Erythroblast (primary cell): ENCODE measurements around the gene SLC46A1.

ENCODE experiments used
- GATA1 ChIP-seq: IDR thresholded peaks from 2 replicates; pipeline ENCODE4 v1.6.1; 2011; ENCODE audit warnings: low read depth, mild to moderate bottlenecking, control low read depth, low read length, moderate library complexity
- POLR2A ChIP-seq: IDR thresholded peaks from 2 replicates; pipeline ENCODE4 v1.6.1; 2011; ENCODE audit warnings: mild to moderate bottlenecking, low read length

DNA sequence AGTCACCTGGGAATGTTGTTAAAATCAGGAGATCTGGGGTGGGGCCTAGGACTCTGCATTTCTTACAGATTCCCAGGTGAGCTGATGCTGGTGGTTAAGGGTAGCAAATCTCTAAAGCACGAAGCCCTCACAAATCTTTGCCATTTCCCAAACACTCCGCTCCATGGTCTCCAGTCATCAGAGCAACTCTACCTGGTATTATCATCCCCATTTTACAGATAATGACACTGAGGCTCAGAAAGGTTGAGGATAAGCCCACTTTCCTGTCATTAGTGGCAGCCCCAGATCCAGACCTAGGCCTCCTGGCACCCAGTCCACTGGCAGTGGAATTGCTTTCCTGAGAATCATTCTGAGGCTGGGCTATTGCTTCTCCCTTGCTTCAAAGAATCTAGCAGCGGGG, 8.7 kb downstream of the SLC46A1 start:
- TF ChIP-seq POLR2A (no peak), GATA1 (no peak)
